DMS79 (cell line): ENCODE measurements around the gene IDUA.

Source experiments
- DNase-seq: peaks from one replicate; lab custom pipeline; 2025; lab: John Stamatoyannopoulos, UW

Gene IDUA

DNA sequence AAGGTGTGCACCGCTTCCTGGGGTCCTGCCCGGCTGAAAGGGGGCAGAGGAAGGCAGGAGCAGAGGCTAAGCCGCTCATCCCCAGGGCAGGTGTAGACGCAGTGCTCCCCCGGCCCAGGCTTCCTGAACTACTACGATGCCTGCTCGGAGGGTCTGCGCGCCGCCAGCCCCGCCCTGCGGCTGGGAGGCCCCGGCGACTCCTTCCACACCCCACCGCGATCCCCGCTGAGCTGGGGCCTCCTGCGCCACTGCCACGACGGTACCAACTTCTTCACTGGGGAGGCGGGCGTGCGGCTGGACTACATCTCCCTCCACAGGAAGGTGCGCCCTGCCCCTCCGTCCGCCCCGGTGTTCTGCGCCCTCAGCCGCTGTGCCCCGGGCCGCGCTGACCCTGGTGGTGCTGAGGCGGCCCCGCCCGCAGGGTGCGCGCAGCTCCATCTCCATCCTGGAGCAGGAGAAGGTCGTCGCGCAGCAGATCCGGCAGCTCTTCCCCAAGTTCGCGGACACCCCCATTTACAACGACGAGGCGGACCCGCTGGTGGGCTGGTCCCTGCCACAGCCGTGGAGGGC lies 14.8 kb downstream of the IDUA start:
- no peak for DNase-seq

DNA sequence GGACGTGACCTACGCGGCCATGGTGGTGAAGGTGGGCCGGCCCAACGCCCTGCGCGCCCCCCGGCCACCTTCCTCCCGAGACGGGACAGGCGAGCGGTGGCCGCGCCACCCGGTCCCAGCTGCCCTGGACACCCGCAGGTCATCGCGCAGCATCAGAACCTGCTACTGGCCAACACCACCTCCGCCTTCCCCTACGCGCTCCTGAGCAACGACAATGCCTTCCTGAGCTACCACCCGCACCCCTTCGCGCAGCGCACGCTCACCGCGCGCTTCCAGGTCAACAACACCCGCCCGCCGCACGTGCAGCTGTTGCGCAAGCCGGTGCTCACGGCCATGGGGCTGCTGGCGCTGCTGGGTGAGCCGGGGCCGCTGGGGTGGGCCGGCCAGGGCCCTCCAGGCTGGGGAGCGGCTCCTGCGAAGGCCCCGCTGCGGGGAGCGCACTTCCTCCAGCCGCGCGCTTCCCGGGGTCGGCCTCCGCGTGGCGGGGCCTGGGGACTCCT lies 15.3 kb downstream of the IDUA start:
- DNase-seq = no peak

DNA sequence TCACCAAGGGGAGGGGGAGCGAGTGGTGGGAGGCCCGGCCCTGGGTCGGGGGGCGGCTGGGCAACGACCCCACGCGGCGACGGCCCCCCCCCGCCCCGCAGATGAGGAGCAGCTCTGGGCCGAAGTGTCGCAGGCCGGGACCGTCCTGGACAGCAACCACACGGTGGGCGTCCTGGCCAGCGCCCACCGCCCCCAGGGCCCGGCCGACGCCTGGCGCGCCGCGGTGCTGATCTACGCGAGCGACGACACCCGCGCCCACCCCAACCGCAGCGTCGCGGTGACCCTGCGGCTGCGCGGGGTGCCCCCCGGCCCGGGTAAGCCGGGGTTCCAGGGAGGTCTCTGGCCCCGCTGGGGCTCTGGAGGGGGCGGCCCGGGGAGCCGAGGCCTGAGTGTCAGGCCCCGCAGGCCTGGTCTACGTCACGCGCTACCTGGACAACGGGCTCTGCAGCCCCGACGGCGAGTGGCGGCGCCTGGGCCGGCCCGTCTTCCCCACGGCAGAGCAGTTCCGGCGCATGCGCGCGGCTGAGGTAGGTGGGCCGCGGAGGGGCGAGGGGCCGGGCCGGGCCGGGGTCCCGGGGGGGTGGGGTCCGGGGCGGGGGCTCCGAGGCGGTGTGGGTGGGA lies 15.9 kb downstream of the IDUA start:
- no peak for DNase-seq

DNA sequence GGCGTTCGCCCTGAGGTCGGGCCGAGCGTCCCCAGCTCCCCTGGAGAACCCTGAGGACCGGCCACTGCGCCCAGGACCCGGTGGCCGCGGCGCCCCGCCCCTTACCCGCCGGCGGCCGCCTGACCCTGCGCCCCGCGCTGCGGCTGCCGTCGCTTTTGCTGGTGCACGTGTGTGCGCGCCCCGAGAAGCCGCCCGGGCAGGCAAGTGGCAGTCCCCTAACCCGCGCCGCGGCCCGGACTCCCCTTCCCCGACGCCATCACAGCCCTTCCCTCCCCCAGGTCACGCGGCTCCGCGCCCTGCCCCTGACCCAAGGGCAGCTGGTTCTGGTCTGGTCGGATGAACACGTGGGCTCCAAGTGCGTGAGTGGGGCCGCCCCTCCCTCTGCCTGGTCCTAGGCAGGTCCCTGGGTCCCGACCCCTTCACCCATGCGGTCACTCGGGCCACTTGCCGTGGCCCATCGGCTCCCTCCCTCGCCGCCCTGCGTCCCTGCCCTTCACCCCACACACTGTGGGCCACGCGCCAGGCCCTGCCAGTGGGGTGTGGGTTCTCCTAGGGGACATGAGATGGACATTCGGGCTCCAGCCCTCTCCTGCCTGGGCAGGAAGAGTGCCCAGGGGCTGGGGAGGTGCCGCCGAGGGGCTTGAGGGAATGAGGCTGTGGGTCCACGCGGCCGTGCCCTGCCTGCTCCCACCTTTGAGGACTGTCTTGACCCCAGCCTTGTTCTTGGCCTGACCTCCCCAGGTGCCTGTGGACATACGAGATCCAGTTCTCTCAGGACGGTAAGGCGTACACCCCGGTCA lies 16.6 kb downstream of the IDUA start:
- DNase-seq = no peak

DNA sequence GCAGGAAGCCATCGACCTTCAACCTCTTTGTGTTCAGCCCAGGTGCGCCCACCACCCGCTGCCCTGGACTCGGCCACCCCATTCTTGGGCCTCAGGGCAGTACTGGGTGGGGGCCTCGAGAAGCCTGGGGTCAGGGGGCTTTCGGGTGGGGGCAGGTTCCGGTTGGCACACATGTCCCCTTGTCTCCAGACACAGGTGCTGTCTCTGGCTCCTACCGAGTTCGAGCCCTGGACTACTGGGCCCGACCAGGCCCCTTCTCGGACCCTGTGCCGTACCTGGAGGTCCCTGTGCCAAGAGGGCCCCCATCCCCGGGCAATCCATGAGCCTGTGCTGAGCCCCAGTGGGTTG lies 17.2 kb downstream of the IDUA start:
- DNase-seq = no peak

DNA sequence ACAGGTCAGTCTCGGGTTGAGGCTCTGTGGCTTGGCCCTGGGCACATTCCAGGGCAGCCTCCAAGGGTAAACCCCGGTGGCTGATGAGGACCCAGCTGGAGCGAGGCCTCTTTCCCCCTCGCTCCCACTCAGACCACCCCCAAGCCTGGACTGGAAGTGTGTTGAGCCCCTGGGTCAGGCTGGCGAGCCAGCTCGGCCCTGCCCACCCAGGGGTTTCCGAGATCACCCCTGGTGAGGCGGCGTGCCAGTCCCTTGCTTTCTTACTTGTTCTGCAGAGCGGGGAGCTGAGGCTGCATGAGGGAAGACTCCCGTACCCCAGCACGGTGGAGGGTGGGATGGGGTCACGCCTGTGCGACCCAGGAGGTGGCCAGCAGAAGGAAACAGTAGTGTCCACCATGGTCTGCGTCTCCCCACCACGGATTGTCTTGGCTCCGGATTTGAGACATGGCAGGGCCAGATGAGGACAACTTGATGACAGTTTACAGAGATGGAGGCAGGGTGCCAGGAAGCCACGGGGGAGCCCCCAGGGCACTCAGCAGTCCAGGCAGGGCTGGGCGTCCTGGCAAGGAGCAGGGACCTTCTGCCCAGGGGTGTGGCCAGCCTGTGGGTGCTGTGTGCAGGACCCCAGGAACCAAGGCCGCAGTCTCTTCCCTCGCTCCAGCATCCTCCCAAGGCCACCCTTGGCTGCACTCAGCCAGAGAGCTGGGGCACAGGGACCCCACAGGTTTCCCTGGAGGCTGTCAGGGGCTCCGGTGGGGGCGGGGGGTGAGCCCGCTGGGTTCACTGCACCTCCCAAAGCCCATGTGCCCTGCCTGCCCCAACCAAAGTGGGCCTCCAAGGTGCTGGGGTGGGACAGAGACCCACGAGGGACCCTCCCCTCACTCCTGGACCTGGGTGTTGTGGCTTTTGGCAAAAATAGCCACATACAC lies 18.0 kb downstream of the IDUA start:
- DNase-seq = no peak

DNA sequence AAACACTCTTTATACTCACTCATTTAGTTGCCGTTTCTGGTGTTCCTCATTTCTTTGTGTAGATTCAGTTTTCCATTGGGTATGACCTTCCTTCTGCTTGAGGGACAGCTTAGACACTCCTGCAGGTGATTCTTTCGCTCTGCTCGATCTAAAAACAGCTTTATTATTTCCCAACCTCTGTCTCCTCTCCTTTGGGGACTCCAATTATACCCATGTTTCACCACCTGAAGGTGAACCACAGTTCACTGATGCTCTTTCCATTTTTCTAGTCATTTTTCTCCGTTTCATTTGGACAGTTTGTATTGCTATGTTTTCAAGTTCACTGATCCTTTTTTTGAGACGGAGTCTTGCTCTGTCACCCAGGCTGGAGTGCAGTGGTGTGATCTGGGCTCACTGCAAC lies 20.0 kb downstream of the IDUA start:
- DNase-seq = no peak

DNA sequence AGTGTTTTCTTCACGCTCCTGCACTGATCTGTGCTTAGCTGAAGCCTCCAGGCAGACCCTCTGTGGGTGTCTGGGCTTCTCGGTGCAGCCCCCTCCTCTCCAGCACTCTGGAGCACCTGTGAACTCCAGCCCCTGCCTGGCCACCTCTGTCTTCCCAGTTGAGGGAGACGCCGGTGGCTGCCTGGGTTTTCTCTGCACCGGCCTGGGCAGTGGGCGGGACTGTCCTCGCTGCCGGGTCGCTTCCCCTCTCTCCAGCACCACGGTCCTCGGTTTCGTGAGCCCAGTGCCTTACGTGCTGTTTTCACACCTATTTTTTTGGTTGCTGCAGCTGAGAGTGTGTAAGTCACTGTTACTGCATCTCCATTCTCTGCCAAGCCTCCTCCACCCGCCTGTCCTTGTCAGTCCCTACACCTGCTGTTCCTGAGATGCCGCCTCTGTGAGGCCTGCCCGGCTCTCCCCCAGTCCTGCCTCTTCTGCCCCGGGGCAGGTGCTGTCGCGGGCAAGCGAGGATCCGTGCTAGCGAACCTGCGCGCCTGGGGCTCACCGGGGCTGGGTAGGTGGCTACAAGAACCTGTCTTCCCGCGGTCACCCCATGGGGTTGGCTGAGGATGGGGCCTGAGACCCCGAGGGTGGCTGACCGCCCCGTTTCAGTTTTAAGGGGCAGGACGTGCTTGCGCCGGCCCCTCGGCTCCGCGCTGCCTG lies 22.1 kb downstream of the IDUA start:
- no peak for DNase-seq

DNA sequence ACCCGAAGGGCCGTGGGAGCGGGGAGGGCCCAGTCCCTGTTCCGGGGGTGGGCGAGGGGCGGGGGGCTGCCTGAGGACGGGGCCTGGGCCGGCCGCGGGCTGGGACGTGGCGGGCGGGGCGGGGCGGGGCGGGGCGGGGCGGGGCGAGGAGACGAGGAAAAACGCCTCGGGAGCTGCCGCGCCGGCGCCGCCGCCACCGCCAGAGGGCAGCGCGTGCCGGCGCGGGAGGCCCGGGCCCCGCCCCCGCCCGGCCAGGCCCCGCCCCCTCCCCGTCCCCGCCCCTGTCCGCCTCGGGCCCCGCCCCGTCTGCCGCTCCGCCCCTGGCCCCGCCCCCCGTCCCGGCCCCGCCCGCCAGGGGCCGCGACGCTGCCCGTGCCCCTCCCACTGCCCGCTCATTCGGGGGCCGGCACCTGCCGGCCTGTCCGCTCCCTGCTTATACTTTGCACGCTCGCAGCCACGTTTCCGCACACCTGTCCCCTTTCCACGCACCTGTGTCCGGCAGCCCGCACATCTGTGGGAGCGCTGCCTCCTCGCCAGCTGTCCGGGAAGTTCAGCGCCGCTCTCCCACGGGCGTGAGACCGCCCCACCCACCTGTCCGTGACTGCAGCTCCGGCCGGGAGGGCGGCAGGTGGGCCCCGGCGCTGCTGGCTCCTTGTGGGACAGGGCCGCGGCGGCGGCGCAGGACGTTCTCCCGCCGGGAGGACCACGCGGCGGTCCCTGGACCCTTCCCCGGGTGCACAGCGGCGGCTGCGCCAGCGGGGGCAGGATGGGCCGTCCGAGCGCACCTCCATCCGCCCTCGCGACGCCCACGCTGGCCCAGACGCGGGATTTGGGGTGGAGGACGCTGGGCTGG lies 22.9 kb downstream of the IDUA start:
- DNase-seq = no peak

DNA sequence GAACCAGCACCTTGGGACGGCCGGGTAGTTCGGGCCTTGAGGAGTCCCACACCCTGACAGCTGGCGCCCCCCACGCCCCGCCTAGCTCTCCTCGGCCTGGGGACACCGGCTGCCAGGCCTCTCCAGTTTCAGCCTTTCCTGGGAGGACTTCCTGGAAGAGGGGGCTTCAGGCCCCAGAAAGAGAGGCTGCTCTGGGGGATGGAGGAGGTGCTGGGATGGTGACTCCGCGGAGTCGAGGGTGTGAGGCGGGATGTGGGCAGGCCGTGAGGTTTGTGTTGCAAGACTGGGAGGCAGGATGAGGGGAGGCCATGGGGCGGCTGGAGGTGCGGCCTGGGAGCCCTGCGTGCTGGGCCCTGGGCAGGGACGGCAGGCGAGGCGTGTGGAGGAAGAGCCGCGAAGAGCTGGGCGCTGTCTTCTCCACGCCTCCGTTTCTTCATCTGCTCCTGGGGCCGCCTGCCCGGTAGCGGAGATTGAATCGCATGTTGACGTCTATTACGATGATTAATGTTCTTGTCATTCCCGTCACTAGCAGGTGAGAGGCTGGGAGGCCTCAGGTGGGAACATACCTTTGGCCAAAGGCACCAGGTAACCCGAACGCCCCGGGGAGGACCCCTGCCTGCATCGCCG lies 23.7 kb downstream of the IDUA start:
- no peak for DNase-seq

DNA sequence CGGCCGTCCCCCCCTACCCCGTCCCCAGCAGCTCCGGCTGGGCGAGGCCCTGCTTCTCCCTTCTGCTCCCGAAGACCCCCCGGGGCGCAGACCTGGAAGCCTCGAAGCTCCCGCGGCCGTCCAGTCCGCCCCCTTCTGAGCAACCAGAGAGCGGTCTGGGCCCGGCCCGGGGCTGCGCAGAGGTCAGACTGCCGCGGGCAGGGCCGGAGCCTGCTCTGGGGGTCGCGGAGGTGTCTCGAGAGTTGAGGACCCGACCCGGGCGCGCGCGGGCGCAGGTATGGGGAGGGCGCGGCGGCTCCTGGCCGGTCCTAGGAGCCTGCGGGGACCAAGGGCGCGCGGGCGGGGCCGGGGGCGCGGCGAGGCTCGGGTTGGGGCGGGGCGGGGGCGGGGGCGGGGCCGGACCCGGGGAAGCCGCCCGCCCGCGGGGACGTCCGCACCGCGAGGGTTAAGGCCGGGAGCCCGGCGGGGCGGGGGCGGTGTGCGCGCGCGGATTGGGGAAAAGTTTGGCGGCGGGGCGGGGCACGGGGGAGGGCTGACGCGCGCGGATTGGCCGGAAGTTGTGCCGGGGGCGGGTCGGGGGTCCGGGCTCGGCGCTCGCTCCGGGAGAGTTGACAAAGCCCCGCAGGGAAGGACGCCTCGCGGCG lies 24.3 kb downstream of the IDUA start, which contains the start of gene FGFRL1:
TSS of gene FGFRL1 (plus strand) at position 605 of the 644 bp plus-strand sequence. CDS start 860 bp downstream, outside the sequence.
- no peak for DNase-seq

DNA sequence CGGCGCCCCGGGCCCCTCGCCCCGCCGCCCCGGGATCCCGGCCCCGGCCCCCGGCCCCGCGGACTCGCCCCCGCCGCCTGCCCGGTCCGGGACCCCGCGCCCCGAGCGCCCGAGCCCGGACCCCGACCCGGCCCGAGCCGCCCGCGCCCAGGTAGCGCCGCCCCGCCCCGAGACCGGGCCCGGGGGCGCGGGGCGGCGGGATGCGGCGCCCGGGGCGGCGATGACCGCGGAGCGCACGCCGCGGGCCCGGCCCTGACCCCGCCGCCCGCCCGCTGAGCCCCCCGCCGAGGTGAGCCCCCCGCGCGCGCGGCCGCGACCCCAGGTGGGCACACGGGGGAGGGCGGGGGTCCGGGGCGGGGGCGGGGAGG lies 24.8 kb downstream of the IDUA start:
- no peak for DNase-seq

DNA sequence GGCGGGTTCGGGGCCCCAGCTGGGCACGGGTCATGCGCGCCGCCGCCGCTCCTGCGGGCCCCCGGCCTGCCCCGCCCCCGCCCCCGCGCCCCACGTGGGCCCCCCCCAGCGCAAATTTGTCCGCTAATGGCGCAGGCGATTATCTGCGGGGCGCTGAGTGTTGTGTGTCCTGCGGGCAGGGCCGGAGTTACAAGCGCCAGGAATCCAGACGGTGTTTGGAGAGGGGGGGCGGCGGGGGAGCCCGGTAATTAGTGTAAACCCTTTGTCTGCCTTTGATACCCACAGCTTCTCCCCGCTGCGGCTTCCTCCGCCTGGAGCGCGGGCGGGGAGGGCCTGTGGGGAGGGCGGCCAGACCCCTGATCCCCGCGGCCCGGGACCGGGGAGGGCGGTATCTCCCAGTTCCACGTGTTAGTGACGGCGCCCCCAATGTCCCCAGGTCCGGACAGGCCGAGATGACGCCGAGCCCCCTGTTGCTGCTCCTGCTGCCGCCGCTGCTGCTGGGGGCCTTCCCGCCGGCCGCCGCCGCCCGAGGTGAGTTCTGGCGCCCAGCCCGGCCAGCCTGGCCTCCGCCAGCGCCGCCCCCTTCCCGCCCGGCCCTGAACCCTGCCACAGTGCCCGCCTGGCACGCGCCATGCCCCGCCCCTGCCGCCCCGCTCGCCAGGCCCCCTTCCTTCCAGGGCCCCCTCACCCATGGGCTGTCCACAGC lies 25.3 kb downstream of the IDUA start:
- DNase-seq = no peak

DNA sequence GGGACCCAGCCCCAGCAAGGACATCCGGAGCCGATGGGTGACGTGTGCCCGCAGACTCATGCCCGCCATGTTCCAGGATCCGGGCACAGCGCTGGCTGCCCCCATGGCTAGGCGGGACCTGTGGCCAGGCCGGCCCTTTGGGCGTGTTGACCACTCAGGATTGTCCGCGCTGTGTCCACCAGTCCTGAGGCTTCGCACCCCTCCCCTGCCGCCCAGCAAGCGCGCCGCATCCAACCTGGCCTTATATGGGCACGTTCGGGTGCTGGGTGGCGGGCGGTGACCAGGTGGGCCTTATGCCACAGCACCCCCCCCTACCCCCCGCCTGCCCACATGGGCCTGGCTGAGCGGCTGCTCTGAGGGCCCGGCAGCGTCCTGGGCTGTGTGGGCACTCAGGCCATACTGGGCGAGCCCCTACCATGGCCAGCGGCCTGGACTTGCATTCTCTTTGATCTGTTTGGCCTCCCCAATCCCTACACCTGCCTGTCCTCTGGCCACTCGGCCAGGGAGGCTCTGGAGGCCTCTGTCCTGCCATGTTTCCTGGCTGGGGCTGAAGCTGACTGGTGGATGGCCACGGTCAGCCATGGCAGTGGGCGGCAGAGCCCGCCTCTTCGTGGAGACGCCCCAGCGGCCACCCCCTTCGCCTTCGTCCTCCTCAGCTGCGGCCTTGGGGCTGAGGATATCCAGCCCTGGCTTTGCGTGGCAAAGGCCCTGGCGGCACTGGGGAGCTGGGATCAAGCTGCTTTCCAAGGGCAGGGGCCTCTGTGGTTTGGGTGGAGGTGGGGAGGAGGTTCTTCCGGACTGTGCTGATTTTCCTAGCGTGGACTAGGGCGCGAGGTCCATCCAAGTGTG lies 26.6 kb downstream of the IDUA start:
- no peak for DNase-seq

DNA sequence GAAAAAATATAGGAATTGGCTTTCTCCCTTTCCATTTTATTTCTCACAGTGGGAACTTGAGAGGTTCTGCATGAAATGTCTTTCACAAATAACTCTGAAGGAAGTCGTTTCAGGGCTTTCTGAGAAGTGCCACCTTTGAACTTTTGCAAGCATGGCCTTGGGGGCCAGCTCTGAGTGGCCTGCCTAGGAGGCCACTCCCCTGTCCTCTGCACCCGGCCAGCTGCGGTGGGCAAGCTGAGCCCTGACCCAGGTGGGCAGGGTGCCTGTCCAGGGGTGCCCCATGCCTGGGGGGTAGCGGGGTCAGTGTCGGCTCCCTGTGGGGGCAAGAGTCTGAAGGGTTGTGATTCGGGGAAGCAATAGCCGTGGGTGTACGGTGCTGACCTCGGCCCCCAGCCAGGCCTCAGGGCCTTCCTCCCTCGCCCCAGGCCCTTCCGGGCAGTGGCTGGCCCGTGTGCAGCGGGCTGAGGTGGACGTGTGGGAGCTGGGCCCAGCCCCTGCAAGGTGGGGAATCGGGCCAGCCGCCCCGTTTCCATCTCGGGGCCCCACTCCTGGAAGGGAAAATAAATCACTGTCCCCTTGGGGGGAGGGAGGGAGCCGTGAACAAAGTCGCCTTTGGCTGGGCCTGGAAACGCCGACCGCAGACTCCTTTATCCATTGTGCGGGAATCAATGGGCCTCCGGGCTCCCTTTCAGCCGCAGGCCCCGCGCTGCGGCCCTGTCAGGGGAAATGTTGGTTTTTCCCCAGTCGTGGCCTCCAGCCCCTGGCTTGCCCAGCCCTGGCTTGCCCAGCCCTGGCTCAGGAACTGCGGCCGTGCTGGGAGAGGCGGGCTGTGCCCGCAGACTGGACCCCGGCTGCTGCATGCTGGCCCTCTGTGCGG lies 27.7 kb downstream of the IDUA start:
- no peak for DNase-seq

DNA sequence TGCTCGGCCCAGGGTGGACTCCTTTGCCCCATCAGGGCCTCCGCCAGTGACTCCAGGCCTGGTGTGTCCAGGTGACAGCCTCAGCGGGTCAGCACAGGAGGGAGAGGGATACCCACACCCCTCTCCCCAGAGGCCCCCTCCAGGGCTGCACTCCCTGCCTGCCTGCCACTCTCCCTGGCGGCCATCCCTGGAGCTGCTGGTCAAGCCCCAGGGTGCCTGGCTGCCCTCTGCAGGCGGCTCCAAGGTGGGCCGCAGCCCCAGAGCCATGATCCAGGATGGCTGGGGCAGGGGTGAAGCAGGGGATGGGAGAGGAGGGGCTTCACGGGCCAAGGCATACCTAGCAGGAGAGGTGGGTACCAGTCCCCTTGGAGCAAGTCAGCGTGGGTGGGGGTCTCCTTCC lies 28.3 kb downstream of the IDUA start:
- no peak for DNase-seq

DNA sequence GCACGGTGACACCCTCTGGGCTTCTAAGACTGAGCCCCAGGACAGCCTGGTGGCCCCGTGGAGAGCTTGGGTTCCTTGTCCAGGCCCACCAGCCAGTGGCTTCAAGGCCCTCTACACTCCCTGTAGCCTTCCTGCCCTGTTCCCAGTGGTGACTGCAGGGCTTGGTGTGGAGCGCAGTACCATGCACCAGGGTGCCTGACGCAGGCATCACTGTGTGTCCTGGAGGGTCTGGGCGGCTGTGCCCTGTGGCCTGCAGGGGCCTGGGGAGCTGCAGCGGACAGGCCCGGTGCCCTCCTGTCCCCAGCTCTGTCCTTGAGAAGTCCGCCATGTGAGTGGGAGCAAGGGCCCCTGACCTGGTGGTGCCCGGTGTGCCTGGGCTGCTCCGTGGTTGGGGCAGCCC lies 28.9 kb downstream of the IDUA start:
- DNase-seq = no peak
